Upper lobe of right lung (tissue), 1 donor: ENCODE results near the gene NAA60. TPM values are rescaled to one million over a fixed set of nuclear protein-coding genes. Genes with fewer than 3 reads are reported as not detected.

Experiments used
- ATAC-seq: fragments of 200-7000 bp; cut with Tn5 transposase; one replicate; pipeline ENCODE4 v1.9.1; 2020; ENCODE audit warnings: mild to moderate bottlenecking, moderate library complexity
- DNase-seq: peaks from one replicate; pipeline ENCODE4 v3.0.0-alpha.2; 2020
- H3K27ac ChIP-seq: fragments of 200-600 bp; one replicate; pipeline ENCODE4 v1.8.0; 2022
- H3K27me3 ChIP-seq: fragments of 200-600 bp; one replicate; pipeline ENCODE4 v1.8.0; 2022; ENCODE audit warnings: mild to moderate bottlenecking
- H3K36me3 ChIP-seq: fragments of 200-600 bp; one replicate; pipeline ENCODE4 v1.8.0; 2022
- H3K4me1 ChIP-seq: fragments of 200-600 bp; one replicate; pipeline ENCODE4 v1.8.0; 2022
- H3K4me3 ChIP-seq: fragments of 200-600 bp; one replicate; pipeline ENCODE4 v1.8.0; 2022; ENCODE audit warnings: mild to moderate bottlenecking
- H3K9me3 ChIP-seq: fragments of 200-600 bp; one replicate; pipeline ENCODE4 v1.8.0; 2022
- intact Hi-C: fragments of 100-400 bp; cut with DNase I; formaldehyde crosslinking; loops from one replicate; pipeline ENCODE4 v1.11.0; 2022
- long read RNA-seq: library from polyadenylated mRNA; unstranded; transcript quantifications from one replicate; pipeline ENCODE4 v2.0.0, GENCODE V29; 2021
- total RNA-seq: library from RNA; stranded (reverse); fragmentation: NEBNext Ultra II Directional; extraction: Animal tissue kit (Norgen Biotek cat#: 25700); gene quantifications from one replicate; pipeline ENCODE4 v1.2.1, GENCODE V29; 2021
- TF ChIP-seq, protein P1 (sequence below): fragments of 200-600 bp; IDR thresholded peaks from one replicate; pipeline ENCODE4 v1.8.0; 2022; ENCODE audit warnings: antibody characterized with exemption
- donor health status: DM: no; HTN: yes; CAD: no; lungs with severe emphysema.

The NAA60 gene
- 56.2 TPM for total RNA-seq
- long read RNA-seq, transcript NAA60-229 (7 exons, 2,531 nt) = major isoform, 33 of 89 reads
- long read RNA-seq, transcript NAA60-234 (2 exons, 578 nt) = minor isoform, 9 of 89 reads
- long read RNA-seq, transcript NAA60-203 (7 exons, 2,619 nt) = minor isoform, 13 of 89 reads
- long read RNA-seq, transcript NAA60-214 (6 exons, 2,931 nt) = minor isoform, 8 of 89 reads
- long read RNA-seq, partial matches to known transcripts = 9 of 89 reads
- long read RNA-seq, other reads (novel, unspliced or antisense) = 15 of 89 reads

- DNase-seq = peak; percentile 88
- Histone ChIP-seq H3K4me3 (peak within 1 kb of the TSS; percentile 63), H3K36me3 (peaks cover 4% of the 10 kb centered on the region), H3K4me1 (no peaks in the 10 kb centered on the region), H3K9me3 (peaks cover 6% of the 10 kb centered on the region), H3K27ac (peak within 1 kb of the TSS; percentile 85), H3K27me3 (no peaks in the 10 kb centered on the region)
- TF ChIP-seq, protein P1, sequence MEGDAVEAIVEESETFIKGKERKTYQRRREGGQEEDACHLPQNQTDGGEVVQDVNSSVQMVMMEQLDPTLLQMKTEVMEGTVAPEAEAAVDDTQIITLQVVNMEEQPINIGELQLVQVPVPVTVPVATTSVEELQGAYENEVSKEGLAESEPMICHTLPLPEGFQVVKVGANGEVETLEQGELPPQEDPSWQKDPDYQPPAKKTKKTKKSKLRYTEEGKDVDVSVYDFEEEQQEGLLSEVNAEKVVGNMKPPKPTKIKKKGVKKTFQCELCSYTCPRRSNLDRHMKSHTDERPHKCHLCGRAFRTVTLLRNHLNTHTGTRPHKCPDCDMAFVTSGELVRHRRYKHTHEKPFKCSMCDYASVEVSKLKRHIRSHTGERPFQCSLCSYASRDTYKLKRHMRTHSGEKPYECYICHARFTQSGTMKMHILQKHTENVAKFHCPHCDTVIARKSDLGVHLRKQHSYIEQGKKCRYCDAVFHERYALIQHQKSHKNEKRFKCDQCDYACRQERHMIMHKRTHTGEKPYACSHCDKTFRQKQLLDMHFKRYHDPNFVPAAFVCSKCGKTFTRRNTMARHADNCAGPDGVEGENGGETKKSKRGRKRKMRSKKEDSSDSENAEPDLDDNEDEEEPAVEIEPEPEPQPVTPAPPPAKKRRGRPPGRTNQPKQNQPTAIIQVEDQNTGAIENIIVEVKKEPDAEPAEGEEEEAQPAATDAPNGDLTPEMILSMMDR = no peak
- intact Hi-C loops = no loop called here
- peak; percentile 97 for ATAC-seq
These were observed at the start of gene NAA60, which contains the start of gene ZNF597 for GRCh38 chr16:3443108-3444031. Gene NAA60 (plus strand): TSS chr16:3443680. CDS start chr16:3476228, 32,548 bp downstream. Gene ZNF597 (minus strand): TSS chr16:3443504. CDS start chr16:3443153, 351 bp downstream.

GRCh38 chr16:3400446-3400778 is 43.1 kb upstream of the NAA60 start:
- intact Hi-C loops = no loop called here
- TF ChIP-seq, protein P1 = no peak
- DNase-seq (no peak), ATAC-seq (no peak)
- peak overlapping the region; percentile 96 for H3K4me3 ChIP-seq
- H3K27me3 ChIP-seq = no peaks in the 10 kb centered on the region
- peaks cover 11% of the 10 kb centered on the region for H3K4me1 ChIP-seq
- peaks cover 23% of the 10 kb centered on the region for H3K36me3 ChIP-seq
- H3K27ac ChIP-seq = peak overlapping the region; percentile 86
- peaks cover 10% of the 10 kb centered on the region for H3K9me3 ChIP-seq

DNA sequence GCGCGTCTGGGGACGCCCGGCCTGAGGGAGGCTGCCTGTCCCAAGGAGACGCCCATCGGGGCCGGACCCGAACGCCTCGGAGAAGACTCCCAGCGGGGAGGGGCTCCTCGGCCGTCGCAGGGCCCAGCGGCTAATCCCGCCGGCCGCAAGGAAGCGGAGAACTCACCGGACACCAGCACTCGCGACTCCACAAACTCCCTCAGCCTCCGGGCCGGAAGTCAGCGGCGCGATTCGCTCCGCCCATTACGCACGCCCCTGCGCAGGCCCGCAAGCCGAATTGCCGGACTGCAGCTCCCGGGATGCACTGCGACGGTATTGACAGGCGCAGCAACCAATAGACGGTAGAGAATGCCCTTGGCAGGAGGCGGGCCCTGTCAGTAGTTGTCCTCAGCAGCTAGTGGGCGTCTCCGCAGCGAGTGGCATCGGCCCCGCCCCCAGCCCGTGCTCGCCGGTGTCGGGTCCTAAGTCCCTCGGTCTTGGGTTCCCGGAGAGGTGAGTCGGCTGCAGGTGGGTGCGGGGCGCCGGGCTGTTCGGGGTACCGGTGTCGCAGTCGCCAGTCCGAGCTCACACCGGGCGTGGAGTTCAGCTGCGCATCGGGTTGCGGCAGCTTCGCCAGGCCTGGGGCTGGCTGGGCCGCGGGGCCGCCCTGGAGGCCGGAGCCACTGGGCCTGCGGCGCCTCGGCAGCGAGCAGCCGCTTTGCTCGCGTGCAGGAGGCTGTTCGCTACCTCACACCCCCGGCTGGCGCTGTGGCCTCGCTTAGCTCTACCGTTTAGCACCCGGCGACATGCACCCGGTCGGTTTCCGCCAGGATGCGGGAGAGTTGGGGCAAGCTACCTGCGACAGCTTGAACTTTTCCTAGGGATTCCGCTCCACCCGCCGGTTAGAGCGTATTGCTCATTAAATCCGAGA is 42.4 kb upstream of the NAA60 start, which contains the start of the genes ZNF174 and ZSCAN32:
Gene ZNF174 (plus strand): TSS at position 437 of the 910 bp plus-strand sequence. CDS start 790 bp downstream, outside the sequence.
Gene ZSCAN32 (minus strand): TSS at position 226 of the 910 bp plus-strand sequence. CDS start 3,447 bp downstream, outside the sequence.
- intact Hi-C loops = no loop called here
- Histone ChIP-seq H3K27ac (peak within 1 kb of the TSS; percentile 86), H3K4me1 (peaks cover 11% of the 10 kb centered on the region), H3K9me3 (peaks cover 13% of the 10 kb centered on the region), H3K36me3 (peaks cover 23% of the 10 kb centered on the region), H3K4me3 (peak within 1 kb of the TSS; percentile 96), H3K27me3 (no peaks in the 10 kb centered on the region)
- TF ChIP-seq, protein P1 = no peak
- ATAC-seq = peak; percentile 99
- peak; percentile 98 for DNase-seq

DNA sequence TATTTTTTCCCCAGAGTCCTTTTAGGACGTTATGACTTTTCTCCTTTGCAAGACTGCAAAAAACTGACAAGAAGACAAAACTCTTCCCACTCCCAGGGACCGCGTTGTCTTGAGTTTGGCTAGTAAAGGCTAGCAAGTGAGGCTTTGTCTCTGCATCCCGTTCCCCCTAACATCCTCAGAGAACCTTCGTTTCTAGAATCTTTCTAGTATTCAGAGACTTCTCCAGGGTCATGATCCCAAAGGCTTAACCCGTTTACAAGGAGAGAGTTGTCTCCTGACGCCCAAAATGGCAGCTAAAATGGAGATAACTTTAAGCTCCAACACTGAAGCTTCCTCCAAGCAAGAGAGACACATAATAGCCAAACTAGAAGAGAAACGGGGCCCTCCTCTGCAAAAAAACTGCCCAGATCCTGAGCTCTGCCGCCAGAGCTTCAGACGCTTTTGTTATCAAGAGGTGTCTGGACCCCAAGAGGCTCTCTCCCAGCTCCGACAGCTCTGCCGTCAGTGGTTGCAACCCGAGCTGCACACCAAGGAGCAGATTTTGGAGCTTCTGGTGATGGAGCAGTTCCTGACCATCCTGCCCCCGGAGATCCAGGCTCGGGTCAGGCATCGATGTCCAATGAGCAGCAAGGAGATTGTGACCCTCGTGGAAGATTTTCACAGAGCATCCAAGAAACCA is 41.6 kb upstream of the NAA60 start:
- ATAC-seq = no peak
- TF ChIP-seq, protein P1 = no peak
- Histone ChIP-seq H3K9me3 (peaks cover 17% of the 10 kb centered on the region), H3K4me3 (peak overlapping the region; percentile 96), H3K27ac (peak overlapping the region; percentile 69), H3K36me3 (peaks cover 24% of the 10 kb centered on the region), H3K4me1 (peaks cover 11% of the 10 kb centered on the region), H3K27me3 (no peaks in the 10 kb centered on the region)
- DNase-seq = no peak
- intact Hi-C loops = no loop called here
